Spleen (tissue), 7 donors: ENCODE data around the gene L3MBTL3.

Experiments
- CTCF ChIP-seq, 11 experiments: fragments of 200-600 bp in 7 of 11; fragments of 450-650 bp in 4 of 11; sonication (generic) in 4 of 11; IDR thresholded peaks in 8 of 11; conservative IDR thresholded peaks in 3 of 11; 1 replicate in 7 of 11; 2 replicates in 4 of 11; pipeline versions ENCODE4 v1.4.0 to v1.8.0; 2016 to 2021; ENCODE audit warnings: antibody characterized with exemption in 11 of 11, inconsistent platforms in 4 of 11, mild to moderate bottlenecking in 1 of 11
- POLR2A ChIP-seq, 3 donors: fragments of 450-650 bp; IDR thresholded peaks; one replicate each; pipeline ENCODE4 v1.5.1; 2017; ENCODE audit warnings: antibody characterized with exemption in 3 of 3, mild to moderate bottlenecking in 1 of 3
- donor health status: DM: no; HTN: no; CAD: no; lungs with moderate emphysema.
- donor health status: DM: no; HTN: no; CAD: no.
- donor health status: DM: no; HTN: no; CAD: no.

- TF ChIP-seq CTCF (IDR thresholded peaks at IDR 0.05 in 8 of 11, conservative IDR thresholded peaks at IDR 0.05 in 3 of 11) (no peak), POLR2A (IDR thresholded peaks at IDR 0.05) (no peak)
Measured at GRCh38 chr6:130018744-130019325, 454 bp downstream of the L3MBTL3 start.
